Osteocyte (in vitro differentiated cells): ENCODE results near the gene FREY1. TPM values are rescaled to one million over a fixed set of nuclear protein-coding genes. Genes with fewer than 3 reads are reported as not detected.

Experiments used
- DNase-seq: peaks from one replicate; pipeline ENCODE4 v3.0.0; 2021; ENCODE audit warnings: mixed read lengths; ENCODE audit not compliant: unreplicated experiment; ENCODE audit errors: extremely low spot score
- H3K27ac Mint-ChIP-seq: one replicate; pipeline ENCODE4 v1.8.0; 2021; ENCODE audit warnings: mild to moderate bottlenecking, mixed read lengths; ENCODE audit not compliant: unreplicated experiment
- H3K27me3 Mint-ChIP-seq: one replicate; pipeline ENCODE4 v1.8.0; 2021; ENCODE audit warnings: mixed read lengths; ENCODE audit not compliant: unreplicated experiment
- H3K36me3 Mint-ChIP-seq: one replicate; pipeline ENCODE4 v1.8.0; 2021; ENCODE audit warnings: mixed read lengths; ENCODE audit not compliant: unreplicated experiment
- H3K4me1 Mint-ChIP-seq: one replicate; pipeline ENCODE4 v1.8.0; 2021; ENCODE audit warnings: mixed read lengths; ENCODE audit not compliant: unreplicated experiment
- H3K4me3 Mint-ChIP-seq: one replicate; pipeline ENCODE4 v1.8.0; 2021; ENCODE audit warnings: mild to moderate bottlenecking, moderate library complexity, mixed read lengths; ENCODE audit not compliant: unreplicated experiment
- H3K9me3 Mint-ChIP-seq: one replicate; pipeline ENCODE4 v1.8.0; 2021; ENCODE audit warnings: mixed read lengths; ENCODE audit not compliant: unreplicated experiment
- total RNA-seq: library from RNA; stranded (reverse); gene quantifications from 2 replicates; pipeline ENCODE4 v1.2.1, GENCODE V29; 2021
- TF ChIP-seq, protein P1 (sequence below): fragments of 200-600 bp; sonication (generic); IDR thresholded peaks from 2 replicates; pipeline ENCODE4 v1.5.0; 2021; ENCODE audit warnings: antibody characterized with exemption, mild to moderate bottlenecking, moderate library complexity

The FREY1 gene
- total RNA-seq, 1 donor from 2014 or later: 0.81 TPM

DNA sequence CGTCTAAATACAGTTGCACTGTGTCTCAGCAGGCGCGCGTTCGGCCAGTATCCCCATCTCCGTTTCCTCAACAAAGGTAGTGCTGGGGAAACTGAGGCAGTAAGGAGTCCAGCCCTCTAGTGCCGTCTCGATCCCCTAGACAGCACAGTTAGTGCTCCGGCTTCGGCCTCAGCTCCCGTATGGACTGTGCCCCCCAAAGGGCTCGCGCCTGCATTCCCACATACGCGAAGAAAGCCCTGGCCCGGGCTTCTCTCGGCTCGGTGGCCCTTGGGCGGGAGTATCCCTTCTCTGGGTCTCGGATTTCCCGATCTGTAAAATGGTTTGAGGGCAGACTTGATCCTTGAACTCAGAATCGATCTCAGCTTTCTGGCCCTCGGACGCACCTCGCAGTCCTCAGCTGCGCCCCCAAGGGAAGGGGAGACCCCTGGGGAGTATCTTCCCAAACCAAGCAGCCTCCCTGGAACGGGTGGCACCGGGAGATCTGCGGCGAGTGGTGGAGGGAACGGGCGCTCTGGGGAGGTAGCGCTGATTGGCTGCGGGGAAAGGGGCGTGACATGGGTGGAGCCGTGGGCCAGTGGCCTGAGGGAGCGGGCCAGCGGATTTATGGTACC is 11.4 kb upstream of the FREY1 start:
- Mint-ChIP-seq H3K27ac (peak overlapping the region; percentile 98), H3K4me3 (peak overlapping the region; percentile 96), H3K27me3 (peaks cover 14% of the 10 kb centered on the region), H3K9me3 (no peaks in the 10 kb centered on the region), H3K4me1 (peaks cover 25% of the 10 kb centered on the region), H3K36me3 (no peaks in the 10 kb centered on the region)
- DNase-seq: no peak
- TF ChIP-seq, protein P1, sequence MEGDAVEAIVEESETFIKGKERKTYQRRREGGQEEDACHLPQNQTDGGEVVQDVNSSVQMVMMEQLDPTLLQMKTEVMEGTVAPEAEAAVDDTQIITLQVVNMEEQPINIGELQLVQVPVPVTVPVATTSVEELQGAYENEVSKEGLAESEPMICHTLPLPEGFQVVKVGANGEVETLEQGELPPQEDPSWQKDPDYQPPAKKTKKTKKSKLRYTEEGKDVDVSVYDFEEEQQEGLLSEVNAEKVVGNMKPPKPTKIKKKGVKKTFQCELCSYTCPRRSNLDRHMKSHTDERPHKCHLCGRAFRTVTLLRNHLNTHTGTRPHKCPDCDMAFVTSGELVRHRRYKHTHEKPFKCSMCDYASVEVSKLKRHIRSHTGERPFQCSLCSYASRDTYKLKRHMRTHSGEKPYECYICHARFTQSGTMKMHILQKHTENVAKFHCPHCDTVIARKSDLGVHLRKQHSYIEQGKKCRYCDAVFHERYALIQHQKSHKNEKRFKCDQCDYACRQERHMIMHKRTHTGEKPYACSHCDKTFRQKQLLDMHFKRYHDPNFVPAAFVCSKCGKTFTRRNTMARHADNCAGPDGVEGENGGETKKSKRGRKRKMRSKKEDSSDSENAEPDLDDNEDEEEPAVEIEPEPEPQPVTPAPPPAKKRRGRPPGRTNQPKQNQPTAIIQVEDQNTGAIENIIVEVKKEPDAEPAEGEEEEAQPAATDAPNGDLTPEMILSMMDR: no peak

DNA sequence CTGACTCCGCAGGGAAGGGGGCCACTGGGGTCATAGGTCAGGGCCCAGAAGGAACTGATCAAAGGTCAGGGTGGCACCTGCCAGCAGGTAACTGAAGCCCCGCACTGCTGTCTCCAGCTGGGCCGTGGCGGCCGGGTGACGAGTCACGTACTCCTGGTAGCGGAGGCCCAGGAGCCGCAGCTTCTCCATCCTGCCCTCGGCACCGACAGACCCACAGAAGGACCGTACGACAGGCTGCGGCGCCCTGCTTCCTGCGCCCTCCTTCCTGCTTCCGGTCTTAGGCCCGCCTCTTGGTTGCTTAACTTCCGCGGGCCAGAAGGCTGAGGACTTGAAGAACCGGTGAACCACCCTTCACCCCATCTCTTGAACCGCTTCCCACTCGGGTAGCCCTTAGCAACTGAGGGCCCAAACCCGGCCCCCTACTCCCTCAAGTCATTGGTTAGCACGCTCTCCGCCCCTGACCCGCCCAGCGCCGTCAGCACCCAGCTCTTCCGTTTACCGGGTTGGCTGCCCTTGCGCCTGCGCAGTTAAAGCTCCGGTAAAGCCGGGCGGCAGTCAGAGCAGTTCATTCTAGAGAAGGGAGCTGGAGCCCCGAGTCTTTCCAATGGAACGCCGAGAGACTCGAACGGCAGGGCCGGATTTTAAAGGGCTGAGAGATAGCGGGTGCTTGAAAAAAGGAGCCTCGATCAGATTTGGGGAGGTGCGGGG is 10.7 kb upstream of the FREY1 start, which contains the start of gene PEX16:
Gene PEX16, minus strand, starts transcription at position 255 of the 708 bp plus-strand sequence. Its CDS starts 66 bp downstream, at position 189.
- H3K27ac Mint-ChIP-seq: peak within 1 kb of the TSS; percentile 98
- peak within 1 kb of the TSS; percentile 96 for H3K4me3 Mint-ChIP-seq
- peaks cover 10% of the 10 kb centered on the region for H3K27me3 Mint-ChIP-seq
- H3K9me3 Mint-ChIP-seq: no peaks in the 10 kb centered on the region
- TF ChIP-seq, protein P1: no peak
- H3K36me3 Mint-ChIP-seq: no peaks in the 10 kb centered on the region
- peak; percentile 99 for DNase-seq
- peaks cover 21% of the 10 kb centered on the region for H3K4me1 Mint-ChIP-seq

GRCh38 chr11:45917286-45917622 is 10.2 kb upstream of the FREY1 start:
- peak overlapping the region; percentile 98 for H3K27ac Mint-ChIP-seq
- no peak for DNase-seq

DNA sequence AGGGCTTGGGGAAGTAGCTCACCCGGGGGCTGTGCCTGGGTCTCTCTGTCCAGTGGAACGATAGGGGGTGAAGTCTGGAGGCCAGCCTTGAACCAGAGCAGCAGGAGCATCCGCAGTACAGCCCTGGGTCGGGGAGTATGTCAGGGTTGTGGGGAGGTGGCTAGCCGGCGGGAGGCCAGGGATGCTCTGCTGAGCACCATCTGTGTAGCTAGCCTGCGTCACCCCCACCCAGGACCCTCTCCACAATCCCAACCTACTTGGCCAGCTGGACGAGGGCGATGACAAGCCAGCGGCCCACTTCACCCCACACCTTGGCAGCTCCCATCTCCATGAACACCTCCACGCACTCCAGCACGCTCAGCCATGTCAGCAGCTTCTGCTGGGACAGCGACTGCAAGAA is 8.4 kb upstream of the FREY1 start:
- Mint-ChIP-seq H3K27ac (no peak overlapping the region), H3K36me3 (no peaks in the 10 kb centered on the region), H3K4me1 (peaks cover 17% of the 10 kb centered on the region), H3K27me3 (no peaks in the 10 kb centered on the region), H3K9me3 (no peaks in the 10 kb centered on the region), H3K4me3 (peak overlapping the region; percentile 38)
- TF ChIP-seq, protein P1: no peak
- no peak for DNase-seq

More at GRCh38 chr11:45917286-45917622, 10.2 kb upstream of the FREY1 start:
- H3K27me3 Mint-ChIP-seq: peaks cover 10% of the 10 kb centered on the region
- peak overlapping the region; percentile 96 for H3K4me3 Mint-ChIP-seq
- no peaks in the 10 kb centered on the region for H3K36me3 Mint-ChIP-seq
- H3K9me3 Mint-ChIP-seq: no peaks in the 10 kb centered on the region
- TF ChIP-seq, protein P1: no peak
- peaks cover 21% of the 10 kb centered on the region for H3K4me1 Mint-ChIP-seq

GRCh38 chr11:45913942-45914635 is 7.0 kb upstream of the FREY1 start:
- Mint-ChIP-seq H3K4me1 (peaks cover 17% of the 10 kb centered on the region), H3K27me3 (no peaks in the 10 kb centered on the region), H3K36me3 (no peaks in the 10 kb centered on the region), H3K9me3 (no peaks in the 10 kb centered on the region), H3K4me3 (no peak overlapping the region), H3K27ac (no peak overlapping the region)
- TF ChIP-seq, protein P1: no peak
- no peak for DNase-seq
